ENCODE results near the gene LDHAL6B. TPM values are rescaled to one million over a fixed set of nuclear protein-coding genes. Genes with fewer than 3 reads are reported as not detected.
A peak's percentile ranks its signal among the peaks of the same experiment; 100 is the strongest.

The LDHAL6B gene
- polyA plus RNA-seq, 1 donor (not counting 4 experiments of a cell fraction or from before 2014, with no cell fraction given), result not detected

- Histone ChIP-seq H3K4me2 (ENCODE audit: control insufficient read depth, extremely low read depth, insufficient read depth, low read depth, low read length) (no peak overlapping the region), H3K9me1 (ENCODE audit: control insufficient read depth, extremely low read depth, insufficient read depth, low read length) (no peaks in the 10 kb centered on the region), H4K20me1 (ENCODE audit: control insufficient read depth, extremely low read depth, insufficient read depth, low read length) (no peaks in the 10 kb centered on the region), H3K36me3 (ENCODE audit: control insufficient read depth in 2 of 2, extremely low read depth in 1 of 2, insufficient read depth in 2 of 2, low read length in 2 of 2) (peaks cover 23 to 37% of the 10 kb centered on the region in 2 experiments), H3K4me1 (ENCODE audit: control insufficient read depth, extremely low read depth, insufficient read depth, low read length) (peaks cover 19% of the 10 kb centered on the region), H3K9me3 (ENCODE audit: control insufficient read depth, low read depth, low read length) (no peaks in the 10 kb centered on the region), H3K4me3 (ENCODE audit: control insufficient read depth in 2 of 3, extremely low read depth in 1 of 3, insufficient read depth in 2 of 3, low read depth in 1 of 3, low read length in 3 of 3) (no peak overlapping the region), H3K27ac (ENCODE audit: control insufficient read depth, insufficient read depth, low read length) (no peak overlapping the region), H2AFZ (ENCODE audit: control insufficient read depth, low read length) (no peak overlapping the region), H3K27me3 (ENCODE audit: control insufficient read depth, extremely low read depth, insufficient read depth, low read length) (no peaks in the 10 kb centered on the region), H3K79me2 (ENCODE audit: control insufficient read depth, insufficient read depth, low read length) (no peaks in the 10 kb centered on the region), H3K9ac (ENCODE audit: control insufficient read depth, extremely low read depth, insufficient read depth, low read length) (no peak overlapping the region)
- no peak for TF ChIP-seq EZH2 (IDR thresholded peaks at IDR 0.05; ENCODE audit: low read length)
- TF ChIP-seq, protein P1, sequence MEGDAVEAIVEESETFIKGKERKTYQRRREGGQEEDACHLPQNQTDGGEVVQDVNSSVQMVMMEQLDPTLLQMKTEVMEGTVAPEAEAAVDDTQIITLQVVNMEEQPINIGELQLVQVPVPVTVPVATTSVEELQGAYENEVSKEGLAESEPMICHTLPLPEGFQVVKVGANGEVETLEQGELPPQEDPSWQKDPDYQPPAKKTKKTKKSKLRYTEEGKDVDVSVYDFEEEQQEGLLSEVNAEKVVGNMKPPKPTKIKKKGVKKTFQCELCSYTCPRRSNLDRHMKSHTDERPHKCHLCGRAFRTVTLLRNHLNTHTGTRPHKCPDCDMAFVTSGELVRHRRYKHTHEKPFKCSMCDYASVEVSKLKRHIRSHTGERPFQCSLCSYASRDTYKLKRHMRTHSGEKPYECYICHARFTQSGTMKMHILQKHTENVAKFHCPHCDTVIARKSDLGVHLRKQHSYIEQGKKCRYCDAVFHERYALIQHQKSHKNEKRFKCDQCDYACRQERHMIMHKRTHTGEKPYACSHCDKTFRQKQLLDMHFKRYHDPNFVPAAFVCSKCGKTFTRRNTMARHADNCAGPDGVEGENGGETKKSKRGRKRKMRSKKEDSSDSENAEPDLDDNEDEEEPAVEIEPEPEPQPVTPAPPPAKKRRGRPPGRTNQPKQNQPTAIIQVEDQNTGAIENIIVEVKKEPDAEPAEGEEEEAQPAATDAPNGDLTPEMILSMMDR (optimal IDR thresholded peaks at IDR 0.05 in 1 of 3, IDR thresholded peaks at IDR 0.05 in 1 of 3, conservative IDR thresholded peaks at IDR 0.05 in 1 of 3; ENCODE audit: extremely low read depth in 1 of 3, insufficient read depth in 2 of 3, low read length in 3 of 3), result no peak
- dilution Hi-C loops (cut with MboI; ENCODE audit: extremely low pct_ligation_motif_present, low sequenced_read_pairs), result no loop called here
- no peak for FAIRE-seq
- no peak for DNase-seq (ENCODE audit: low read depth, low spot score)
Measured at GRCh38 chr15:59179717-59180116, 26.9 kb upstream of the LDHAL6B start.

DNA sequence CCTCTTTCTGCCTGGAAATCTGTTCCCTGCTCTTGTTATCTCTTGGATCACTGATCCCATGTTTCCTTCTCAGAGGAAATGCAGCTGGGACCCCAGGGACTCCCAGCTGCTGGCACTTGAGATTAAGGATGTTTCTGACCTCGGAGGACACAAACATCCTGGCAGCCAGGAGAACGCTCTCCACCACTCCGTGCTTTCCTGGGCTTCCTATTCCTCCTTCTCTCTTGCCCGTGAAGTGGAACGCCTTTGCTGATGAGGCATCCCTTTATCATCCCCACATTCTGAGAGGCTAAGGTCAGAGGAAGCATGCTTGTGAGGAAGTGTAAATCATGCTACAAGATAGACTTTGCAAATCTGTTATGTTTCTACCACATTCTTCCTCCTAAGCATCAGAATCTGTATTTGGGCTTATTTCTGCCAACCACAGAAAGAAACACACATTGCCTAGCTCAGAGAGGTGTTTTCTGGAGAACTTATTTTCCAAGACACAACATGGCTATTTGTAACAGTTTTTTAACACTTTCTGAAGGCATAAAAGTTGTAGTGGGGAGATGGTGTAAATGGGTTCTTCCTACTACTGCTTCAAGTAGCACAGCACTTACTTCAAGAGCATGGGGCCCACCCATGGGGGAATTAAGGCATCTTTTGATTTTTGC is 25.6 kb upstream of the LDHAL6B start:
- Histone ChIP-seq H3K79me2 (ENCODE audit: control insufficient read depth, insufficient read depth, low read length) (no peaks in the 10 kb centered on the region), H3K4me1 (ENCODE audit: control insufficient read depth, extremely low read depth, insufficient read depth, low read length) (peaks cover 6% of the 10 kb centered on the region), H3K36me3 (ENCODE audit: control insufficient read depth in 2 of 2, extremely low read depth in 1 of 2, insufficient read depth in 2 of 2, low read length in 2 of 2) (peaks cover 27 to 34% of the 10 kb centered on the region in 2 experiments), H3K4me2 (ENCODE audit: control insufficient read depth, extremely low read depth, insufficient read depth, low read depth, low read length) (no peak overlapping the region), H3K9me3 (ENCODE audit: control insufficient read depth, low read depth, low read length) (no peaks in the 10 kb centered on the region), H3K9me1 (ENCODE audit: control insufficient read depth, extremely low read depth, insufficient read depth, low read length) (no peaks in the 10 kb centered on the region), H3K27ac (ENCODE audit: control insufficient read depth, insufficient read depth, low read length) (no peak overlapping the region), H3K4me3 (ENCODE audit: control insufficient read depth in 2 of 3, extremely low read depth in 1 of 3, insufficient read depth in 2 of 3, low read depth in 1 of 3, low read length in 3 of 3) (no peak overlapping the region), H2AFZ (ENCODE audit: control insufficient read depth, low read length) (no peak overlapping the region), H3K9ac (ENCODE audit: control insufficient read depth, extremely low read depth, insufficient read depth, low read length) (no peak overlapping the region), H4K20me1 (ENCODE audit: control insufficient read depth, extremely low read depth, insufficient read depth, low read length) (no peaks in the 10 kb centered on the region), H3K27me3 (ENCODE audit: control insufficient read depth, extremely low read depth, insufficient read depth, low read length) (no peaks in the 10 kb centered on the region)
- no peak for FAIRE-seq
- DNase-seq (ENCODE audit: low read depth, low spot score), result no peak
- no peak for TF ChIP-seq EZH2 (IDR thresholded peaks at IDR 0.05; ENCODE audit: low read length)
- dilution Hi-C loops (cut with MboI; ENCODE audit: extremely low pct_ligation_motif_present, low sequenced_read_pairs), result no loop called here

DNA sequence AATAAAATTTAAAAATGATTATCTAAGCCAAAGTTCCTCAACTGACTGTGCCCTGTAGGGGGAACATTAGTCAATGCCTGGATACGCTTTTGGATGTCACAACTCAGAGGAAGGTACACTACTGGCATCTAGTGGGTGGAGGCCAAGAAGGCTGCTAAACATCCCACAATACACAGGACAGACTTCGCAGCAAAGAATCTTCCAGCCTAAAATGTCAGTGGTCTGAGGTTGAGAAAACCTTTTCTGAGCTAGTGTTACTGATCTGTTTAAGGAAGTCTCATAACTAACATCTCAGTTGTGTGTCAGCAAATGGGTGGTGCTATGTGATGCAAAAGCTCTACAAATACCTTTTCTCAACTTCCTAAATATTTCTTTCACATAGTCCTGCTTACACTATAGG is 20.9 kb upstream of the LDHAL6B start:
- Histone ChIP-seq H3K9me3 (ENCODE audit: control insufficient read depth, low read depth, low read length) (no peaks in the 10 kb centered on the region), H3K4me3 (ENCODE audit: control insufficient read depth in 2 of 3, extremely low read depth in 1 of 3, insufficient read depth in 2 of 3, low read depth in 1 of 3, low read length in 3 of 3) (no peak overlapping the region), H3K4me2 (ENCODE audit: control insufficient read depth, extremely low read depth, insufficient read depth, low read depth, low read length) (no peak overlapping the region), H2AFZ (ENCODE audit: control insufficient read depth, low read length) (no peak overlapping the region), H3K79me2 (ENCODE audit: control insufficient read depth, insufficient read depth, low read length) (peaks cover under 1% of the 10 kb centered on the region), H3K4me1 (ENCODE audit: control insufficient read depth, extremely low read depth, insufficient read depth, low read length) (peaks cover 1% of the 10 kb centered on the region), H3K9me1 (ENCODE audit: control insufficient read depth, extremely low read depth, insufficient read depth, low read length) (peaks cover under 1% of the 10 kb centered on the region), H4K20me1 (ENCODE audit: control insufficient read depth, extremely low read depth, insufficient read depth, low read length) (no peaks in the 10 kb centered on the region), H3K36me3 (ENCODE audit: control insufficient read depth in 2 of 2, extremely low read depth in 1 of 2, insufficient read depth in 2 of 2, low read length in 2 of 2) (peaks cover 30 to 47% of the 10 kb centered on the region in 2 experiments), H3K27me3 (ENCODE audit: control insufficient read depth, extremely low read depth, insufficient read depth, low read length) (no peaks in the 10 kb centered on the region), H3K27ac (ENCODE audit: control insufficient read depth, insufficient read depth, low read length) (no peak overlapping the region), H3K9ac (ENCODE audit: control insufficient read depth, extremely low read depth, insufficient read depth, low read length) (no peak overlapping the region)
- TF ChIP-seq, protein P1 (optimal IDR thresholded peaks at IDR 0.05 in 1 of 3, IDR thresholded peaks at IDR 0.05 in 1 of 3, conservative IDR thresholded peaks at IDR 0.05 in 1 of 3; ENCODE audit: extremely low read depth in 1 of 3, insufficient read depth in 2 of 3, low read length in 3 of 3), result peak in 1 of 3 experiments; percentile 21
- no peak for TF ChIP-seq EZH2 (IDR thresholded peaks at IDR 0.05; ENCODE audit: low read length)
- DNase-seq (ENCODE audit: low read depth, low spot score) (no peak), FAIRE-seq (no peak)
- dilution Hi-C loops (cut with MboI; ENCODE audit: extremely low pct_ligation_motif_present, low sequenced_read_pairs), result no loop called here

Data from keratinocyte (primary cell).